CD4-positive, alpha-beta T cell treated with Interleukin-17A for 1 hour (primary cell): Measurements from ENCODE around the gene CDH24.
A peak's percentile ranks its signal among the peaks of the same experiment; 100 is the strongest.

ENCODE experiments used
- DNase-seq: peaks from one replicate; pipeline ENCODE4 v3.0.0-alpha.2; 2020

Gene CDH24

GRCh38 chr14:23090254-23090636 lies 32.9 kb upstream of the CDH24 start:
- DNase-seq: no peak

DNA sequence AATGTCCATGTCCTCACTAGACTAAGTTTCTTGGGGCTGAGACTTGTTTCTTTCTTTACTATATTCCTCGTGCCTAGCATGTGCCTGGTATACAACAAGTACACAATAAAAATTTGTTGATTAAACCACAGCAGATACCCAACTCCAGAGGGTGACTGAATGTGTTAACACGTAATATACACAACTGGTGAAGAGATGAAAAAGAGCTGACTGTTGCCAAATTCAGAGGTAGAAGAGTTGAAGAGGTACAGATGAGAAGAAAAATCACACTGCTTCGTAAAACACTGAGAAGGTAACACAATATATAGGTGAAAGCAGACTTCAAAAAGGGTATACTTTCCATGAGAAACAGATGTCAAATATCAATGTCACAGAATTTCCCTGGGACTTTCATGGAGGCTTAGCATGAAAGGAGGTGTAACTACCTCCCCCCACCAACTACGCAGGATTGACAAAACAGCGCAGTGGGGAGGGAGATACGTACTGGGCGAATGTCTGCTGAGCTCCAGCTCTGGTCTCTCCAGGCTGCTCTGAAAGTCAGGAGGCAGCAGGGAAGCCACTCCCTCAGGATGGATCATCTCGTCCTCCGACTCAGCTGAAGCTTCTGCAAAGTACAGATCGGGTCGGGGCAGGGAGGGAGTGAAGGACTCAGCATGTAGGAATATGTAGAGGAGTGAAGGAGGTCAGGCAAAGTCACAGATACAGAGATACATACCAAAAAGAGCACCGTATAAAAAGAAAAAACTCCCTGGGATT lies 32.4 kb upstream of the CDH24 start:
- DNase-seq: no peak

DNA sequence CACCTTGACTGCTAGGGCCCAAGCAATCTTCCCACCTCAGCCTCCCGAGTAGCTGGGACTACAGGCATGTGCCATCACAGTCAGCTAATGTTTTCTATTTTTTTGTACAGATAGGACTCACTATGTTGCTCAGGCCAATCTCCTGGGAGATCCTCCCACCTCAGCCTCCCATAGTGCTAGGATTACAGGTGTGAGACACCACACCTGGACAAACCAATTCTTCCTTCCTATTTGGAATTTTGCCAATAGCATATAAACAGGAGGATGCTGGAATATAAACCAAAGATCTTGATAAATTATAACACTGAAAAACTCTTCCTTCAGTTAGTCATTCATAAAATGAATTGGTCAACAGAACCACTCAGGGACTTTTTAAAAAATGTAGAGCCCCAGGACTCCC lies 29.2 kb upstream of the CDH24 start:
- DNase-seq: no peak

DNA sequence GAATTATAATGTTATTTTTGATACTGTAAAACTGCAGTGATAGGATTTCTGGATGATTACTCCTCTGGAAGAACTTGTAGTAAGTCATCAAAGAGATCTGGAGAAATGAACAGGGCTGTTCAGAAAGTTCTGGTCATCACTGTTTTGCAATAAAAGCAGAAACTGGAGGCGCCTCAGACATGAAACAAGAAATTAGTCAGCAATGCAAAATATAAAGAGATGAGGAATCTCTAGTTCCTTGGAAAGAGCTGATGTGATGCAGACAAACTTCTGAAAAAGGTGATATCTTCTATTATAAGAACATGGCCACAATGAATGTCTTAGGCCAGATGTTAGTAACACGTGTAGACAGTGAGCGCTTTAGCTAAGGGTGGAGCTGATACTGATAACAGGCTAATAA lies 28.1 kb upstream of the CDH24 start:
- DNase-seq: no peak

- no peak for DNase-seq
Measured at GRCh38 chr14:23080474-23080873, 23.2 kb upstream of the CDH24 start.

DNA sequence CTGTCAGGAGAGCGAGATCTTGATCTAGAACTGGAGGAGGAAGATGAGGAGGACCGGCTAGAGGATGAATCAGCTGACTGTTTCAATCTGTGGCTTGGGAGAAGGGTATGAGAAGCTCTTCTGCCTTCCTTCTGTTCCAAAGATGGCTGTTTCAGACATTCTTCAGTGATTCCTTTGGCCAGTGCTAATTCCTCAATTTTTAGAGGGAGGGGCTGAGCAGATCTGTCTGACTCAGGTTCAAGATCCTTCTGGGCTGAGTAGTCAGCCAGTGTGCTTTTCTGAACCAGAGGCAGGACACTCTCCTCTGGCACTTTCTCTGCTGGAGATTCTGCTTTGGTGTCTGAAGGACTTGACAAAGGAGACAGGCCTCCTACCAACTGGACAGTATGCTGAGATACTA lies 22.4 kb upstream of the CDH24 start:
- DNase-seq: no peak

GRCh38 chr14:23078692-23079116 lies 21.4 kb upstream of the CDH24 start:
- no peak for DNase-seq

- DNase-seq: no peak
Measured at GRCh38 chr14:23077962-23078361, 20.6 kb upstream of the CDH24 start.

- peak; percentile 57 for DNase-seq
Measured at GRCh38 chr14:23076785-23077408, 19.6 kb upstream of the CDH24 start.

DNA sequence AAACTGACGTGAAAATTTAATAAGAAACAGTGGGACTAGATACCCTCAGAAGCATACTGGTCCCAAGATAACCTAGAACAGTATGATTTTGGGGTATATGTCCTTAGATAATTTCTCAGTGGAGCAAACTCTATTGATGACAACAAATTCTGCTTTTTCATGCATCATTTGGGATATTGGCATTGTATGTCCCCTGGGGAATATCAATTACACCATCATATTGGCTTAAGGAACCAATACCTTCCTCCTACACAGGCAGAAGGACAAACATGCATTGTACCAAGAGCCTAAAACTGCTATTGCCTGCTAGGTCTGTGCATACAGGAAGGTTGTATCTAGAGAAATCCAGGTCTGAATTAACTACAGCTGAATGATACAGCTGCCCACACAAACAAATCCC lies 17.6 kb upstream of the CDH24 start:
- DNase-seq: no peak

GRCh38 chr14:23071921-23072539 lies 14.7 kb upstream of the CDH24 start:
- no peak for DNase-seq

DNA sequence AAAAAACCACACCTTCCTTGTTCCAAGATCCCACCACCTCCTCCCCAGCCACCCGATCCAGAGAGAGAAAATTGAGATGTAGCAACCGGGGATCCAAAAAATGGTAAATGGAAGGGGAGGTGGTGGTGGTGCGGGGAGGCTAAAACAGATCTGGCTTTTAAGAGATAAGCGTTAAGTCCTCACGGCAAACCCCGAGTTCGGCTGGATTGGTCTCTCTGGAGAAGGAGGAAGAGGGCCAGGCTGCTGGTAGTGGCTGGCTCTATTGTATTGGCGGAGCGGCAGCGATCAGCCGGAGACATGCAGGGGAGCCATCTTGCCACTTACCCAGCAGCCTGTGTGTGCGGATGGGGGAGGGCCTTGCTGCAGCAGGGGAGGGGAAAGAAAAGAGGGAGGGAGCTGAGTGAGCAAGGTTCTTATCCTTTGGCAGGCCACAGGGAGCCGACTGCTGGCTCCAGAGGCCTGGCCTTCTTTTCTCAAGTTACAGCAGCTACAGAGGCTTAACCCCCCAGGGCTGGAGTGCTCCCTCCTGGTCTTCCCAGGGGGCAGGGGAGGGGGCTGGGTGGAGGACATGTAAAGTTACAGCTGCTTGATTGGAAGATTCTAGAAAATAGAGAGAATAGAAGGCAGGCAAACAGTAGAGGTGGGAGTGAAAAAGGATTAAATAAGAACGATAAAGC lies 14.1 kb upstream of the CDH24 start:
- DNase-seq: peak; percentile 84

GRCh38 chr14:23070262-23071129 lies 13.2 kb upstream of the CDH24 start:
- DNase-seq: no peak

DNA sequence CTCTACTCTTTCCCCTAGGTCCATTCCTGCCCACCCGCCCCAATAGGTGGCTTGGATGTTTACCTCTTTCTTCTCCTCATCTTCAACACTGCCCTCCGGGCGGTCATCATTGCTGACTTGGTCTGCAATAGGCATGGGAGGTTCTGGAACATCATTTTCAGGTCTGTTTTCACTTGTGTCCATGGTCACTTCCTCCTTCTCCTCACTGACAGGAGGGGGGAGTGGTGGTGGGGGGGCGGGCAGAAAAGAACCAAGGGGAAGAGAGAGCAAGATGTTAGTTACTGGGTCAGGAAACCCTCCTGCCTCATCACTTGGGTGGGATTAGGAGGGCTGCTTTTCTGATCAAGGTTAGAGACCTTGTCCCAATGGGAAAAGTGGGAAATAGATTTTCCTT lies 12.1 kb upstream of the CDH24 start:
- no peak for DNase-seq

GRCh38 chr14:23068789-23069412 lies 11.6 kb upstream of the CDH24 start:
- DNase-seq: peak; percentile 87

DNA sequence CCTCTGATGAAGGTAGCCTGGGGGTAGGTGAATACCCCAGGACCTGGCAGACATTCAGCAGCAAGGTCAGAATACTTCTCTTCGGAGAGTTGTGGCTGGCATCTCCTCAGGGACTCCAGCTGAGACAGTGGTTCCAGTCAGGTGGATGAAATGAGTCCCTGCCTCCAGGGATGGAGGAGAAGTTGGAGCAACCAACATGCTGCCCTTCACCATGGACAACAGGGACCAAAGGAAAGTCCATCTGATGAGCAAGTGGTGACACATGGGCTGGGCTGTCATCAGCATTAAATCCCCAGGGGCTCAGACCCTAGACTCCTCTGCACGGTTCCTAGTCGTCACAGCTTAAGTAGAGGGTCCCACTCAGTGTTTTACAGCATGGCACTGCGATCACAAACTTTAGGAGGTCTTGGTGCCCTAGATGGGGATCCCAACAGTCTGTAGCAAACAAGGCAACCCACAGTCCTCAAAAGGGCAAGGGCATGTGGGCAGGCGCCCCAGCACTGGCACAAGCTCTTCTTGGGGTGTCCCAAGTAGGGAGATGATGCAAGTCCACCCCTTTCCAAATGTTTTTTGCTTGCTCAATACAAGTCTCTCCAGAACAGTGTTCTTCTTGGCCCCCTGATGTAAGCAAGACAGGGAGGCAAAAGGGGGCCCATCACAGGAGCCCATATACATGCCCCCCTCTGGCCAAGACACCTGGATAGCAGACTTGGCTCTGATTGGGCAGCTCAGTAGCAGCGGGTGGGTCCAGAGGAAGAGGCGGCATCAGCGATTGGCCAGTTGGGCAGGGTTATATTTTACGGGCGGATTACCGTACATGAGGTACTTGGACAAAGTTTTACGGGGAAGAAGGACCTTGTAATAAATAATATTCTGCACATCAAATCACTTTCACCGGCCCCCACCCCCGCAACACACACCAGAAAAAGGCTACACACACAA lies 10.8 kb upstream of the CDH24 start:
- DNase-seq: no peak

DNA sequence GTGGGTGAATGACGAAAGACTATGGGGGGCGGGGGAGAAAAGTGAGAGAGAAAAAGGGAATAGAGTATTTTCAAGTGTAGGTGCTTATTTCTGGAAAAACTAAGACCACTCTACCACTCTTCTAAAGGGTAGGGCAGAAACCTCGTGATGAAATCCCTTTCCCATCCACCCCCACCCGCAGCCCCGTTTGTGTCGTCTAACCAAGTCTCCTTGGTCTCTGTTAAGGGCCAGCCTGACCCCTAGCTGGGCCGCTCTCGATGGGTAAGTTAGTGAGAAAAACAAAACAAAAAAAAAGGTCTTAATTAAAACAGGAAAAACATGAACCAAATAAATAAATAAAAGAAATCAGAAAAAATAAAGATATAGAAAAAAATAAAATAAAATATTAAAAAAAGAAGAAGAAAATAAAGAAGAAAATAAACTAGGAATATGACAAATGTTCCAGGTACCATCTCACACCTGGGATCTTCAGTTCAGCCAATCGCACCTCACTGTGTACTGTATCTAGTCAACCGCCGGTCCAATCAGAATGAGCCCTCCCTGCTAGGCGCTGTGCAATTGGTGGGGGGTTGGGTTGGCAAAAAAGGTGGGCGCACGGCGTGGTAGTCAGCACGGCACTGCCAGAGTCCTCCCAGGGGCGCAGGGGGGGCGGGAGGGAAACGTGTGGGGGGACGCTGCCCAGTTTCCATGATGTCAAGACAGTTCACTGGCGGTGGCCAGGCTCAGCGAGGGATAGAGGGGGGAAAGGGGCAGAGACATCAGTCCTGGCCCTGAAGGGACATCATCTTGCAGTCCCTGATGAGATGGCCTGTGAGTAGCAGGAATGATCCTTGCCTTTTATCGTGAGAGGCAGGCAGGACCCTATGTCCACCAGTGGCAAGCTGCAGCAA lies 9.8 kb upstream of the CDH24 start:
- no peak for DNase-seq

- DNase-seq: no peak
Measured at GRCh38 chr14:23066368-23066767, 9.0 kb upstream of the CDH24 start.

GRCh38 chr14:23063601-23064000 lies 6.3 kb upstream of the CDH24 start:
- no peak for DNase-seq

- no peak for DNase-seq
Measured at GRCh38 chr14:23062002-23062401, 4.7 kb upstream of the CDH24 start.
